ENCODE data around the gene LCN1. TPM values are rescaled to one million over a fixed set of nuclear protein-coding genes. Genes with fewer than 3 reads are reported as not detected.

LCN1 gene
- total RNA-seq = 0.66 TPM in 1 of 2 replicates, not detected in the other

DNA sequence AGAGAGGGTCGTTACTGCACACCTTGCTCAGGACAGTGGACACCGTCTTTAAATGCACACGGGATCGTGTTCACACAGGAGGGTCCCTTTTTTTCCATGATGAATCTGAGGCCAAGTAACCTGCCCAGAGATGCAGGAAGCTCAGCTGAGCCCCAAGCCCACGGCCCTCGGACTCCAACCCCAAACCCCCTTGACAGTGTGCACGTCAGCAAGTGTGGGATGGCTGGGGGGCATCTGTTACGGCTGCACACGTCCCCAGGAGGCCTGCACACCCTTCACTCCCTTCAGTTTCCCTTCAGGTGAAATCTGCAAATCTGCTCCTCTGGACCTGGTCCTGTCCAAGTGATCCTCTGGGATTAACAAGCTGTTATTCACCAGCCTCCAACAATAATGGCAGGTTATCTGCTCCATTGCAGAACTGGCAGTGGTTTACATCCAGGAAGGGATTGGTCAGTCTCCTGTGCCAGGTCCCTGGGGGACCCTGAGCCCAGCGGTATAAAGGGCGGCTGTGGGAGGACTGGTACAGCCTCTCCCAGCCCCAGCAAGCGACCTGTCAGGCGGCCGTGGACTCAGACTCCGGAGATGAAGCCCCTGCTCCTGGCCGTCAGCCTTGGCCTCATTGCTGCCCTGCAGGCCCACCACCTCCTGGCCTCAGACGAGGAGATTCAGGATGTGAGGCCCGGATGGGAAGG lies at the start of gene LCN1:
TSS of gene LCN1 (plus strand) at position 525 of the 692 bp plus-strand sequence. CDS start at position 583, 58 bp downstream.

DNA sequence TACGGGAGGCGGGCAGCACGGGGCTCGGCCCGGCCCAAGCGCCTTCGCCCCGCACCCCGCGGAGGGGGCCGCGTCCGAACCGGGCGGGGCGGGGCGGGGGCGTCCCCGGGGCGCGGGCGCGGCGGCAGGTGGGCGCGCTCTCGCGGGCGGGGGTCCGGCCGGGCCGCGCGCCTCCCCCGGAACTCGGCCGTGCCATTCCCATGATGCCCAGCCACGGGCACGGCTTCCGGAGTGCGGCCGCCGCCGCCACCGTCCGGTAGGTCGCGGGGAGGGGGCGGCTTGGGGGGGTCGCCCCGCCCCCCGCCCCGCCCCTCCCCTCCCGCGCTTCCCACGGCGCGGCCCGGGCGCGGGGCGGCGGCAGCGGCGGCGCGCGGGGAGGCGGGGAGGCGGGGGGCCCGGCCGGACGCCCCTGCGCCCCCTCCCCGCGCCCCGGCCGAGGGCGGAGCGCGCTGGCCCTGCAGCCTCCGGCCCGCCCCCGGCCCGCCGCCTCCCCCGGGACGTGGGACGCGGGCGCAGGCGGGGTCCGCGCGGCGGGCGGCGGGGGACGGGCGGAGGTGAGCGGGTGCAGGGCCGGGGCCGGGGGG lies 41.7 kb upstream of the LCN1 start, which contains the start of gene PPP1R26:
TSS of gene PPP1R26 (plus strand) at position 314 of the 584 bp plus-strand sequence. CDS start 4,729 bp downstream, outside the sequence.

GRCh38 chr9:135500525-135501260 lies 20.5 kb upstream of the LCN1 start, which contains the start of gene MRPS2:
Gene MRPS2 (plus strand): TSS chr9:135500682. CDS start chr9:135500711, 29 bp downstream.

DNA sequence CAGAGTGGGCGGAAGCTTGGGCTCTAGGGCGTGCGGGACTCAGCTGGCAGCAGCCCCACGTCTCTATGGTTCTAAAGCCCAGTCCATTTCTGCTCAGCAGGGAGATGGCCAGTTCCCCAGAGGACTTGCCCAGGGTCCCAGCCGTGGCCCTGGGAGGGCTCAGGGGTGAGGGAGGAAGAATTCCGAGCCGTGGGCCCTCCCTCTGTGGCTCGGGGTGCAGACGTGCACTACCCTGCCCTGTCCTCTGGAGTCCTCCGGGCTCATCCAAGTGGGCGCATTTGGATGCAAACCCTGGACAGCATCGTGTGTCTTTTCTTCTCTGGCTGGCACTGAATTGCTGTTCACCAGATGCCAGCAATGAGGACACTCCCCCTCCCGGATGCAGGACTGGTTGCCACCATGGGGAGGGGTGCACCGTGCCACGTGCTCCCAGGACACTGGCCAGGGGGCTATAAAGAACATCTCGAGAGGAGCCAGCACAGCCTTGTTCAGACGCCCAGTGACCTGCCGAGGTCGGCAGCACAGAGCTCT lies 24.5 kb downstream of the LCN1 start, which contains the start of gene OBP2A:
TSS of gene OBP2A (plus strand) at position 481 of the 531 bp plus-strand sequence. CDS start 55 bp downstream, outside the sequence.

DNA sequence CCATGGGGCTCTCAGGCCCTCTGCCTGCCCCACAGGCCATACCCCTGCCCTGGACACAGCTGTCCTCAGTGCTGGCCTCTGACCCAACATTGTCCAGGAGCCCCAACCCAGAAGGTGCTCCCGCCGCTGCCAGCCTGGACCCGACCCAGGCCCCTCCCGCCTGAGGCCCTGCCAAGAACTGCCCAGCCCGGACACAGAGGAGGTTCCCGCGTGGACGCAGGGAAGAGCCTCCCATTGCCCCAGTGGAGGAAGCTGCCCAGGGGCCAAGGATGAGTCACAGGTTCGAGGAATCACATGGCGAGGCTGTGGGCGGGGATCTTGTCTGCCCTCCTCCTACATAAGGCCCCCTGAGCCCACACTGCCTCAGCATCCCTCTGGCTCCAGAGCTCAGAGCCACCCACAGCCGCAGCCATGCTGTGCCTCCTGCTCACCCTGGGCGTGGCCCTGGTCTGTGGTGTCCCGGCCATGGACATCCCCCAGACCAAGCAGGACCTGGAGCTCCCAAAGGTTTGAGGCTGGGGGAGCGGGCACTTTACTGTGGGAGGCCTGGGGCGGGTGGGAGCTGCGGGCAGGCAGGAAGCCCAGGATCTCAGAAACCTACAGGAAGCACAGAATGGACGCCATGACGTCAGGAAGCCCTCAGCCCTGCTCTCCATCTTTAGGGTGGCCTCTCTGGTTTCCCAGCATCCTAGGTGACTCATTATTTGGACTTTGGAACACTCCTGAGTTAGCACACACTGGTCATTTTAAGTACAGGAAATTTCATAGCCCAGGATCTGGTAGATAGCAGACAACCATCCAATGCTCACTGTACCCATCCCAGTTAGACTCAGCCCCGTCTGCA lies 40.4 kb downstream of the LCN1 start, which contains the start of gene PAEP:
TSS of gene PAEP (plus strand) at position 366 of the 844 bp plus-strand sequence.

Other genes starting within 250 kb of the LCN1 start
- 14.8 and 19.1 TPM in 2 replicates for gene PPP1R26, start 41.7 kb upstream of the LCN1 start, total RNA-seq
- gene MRPS2, start 20.8 kb upstream of the LCN1 start, total RNA-seq = 18.9 and 20.5 TPM in 2 replicates
- gene OBP2A, start 24.7 kb downstream of the LCN1 start, total RNA-seq = not detected in 2 replicates
- gene PAEP, start 40.3 kb downstream of the LCN1 start, total RNA-seq = not detected in 2 replicates
- not detected in 2 replicates for gene GLT6D1, start 118.1 kb downstream of the LCN1 start, total RNA-seq
- gene LCN9, start 141.9 kb downstream of the LCN1 start, total RNA-seq = not detected in 2 replicates
- gene SOHLH1, start 178.0 kb downstream of the LCN1 start, total RNA-seq = 0.09 TPM in 1 of 2 replicates, not detected in the other
- under 0.01 and 0.09 TPM in 2 replicates for gene KCNT1, start 180.7 kb downstream of the LCN1 start, total RNA-seq